ENCODE data around the gene KLK8.

GRCh38 chr19:51027126-51027806 is 25.9 kb upstream of the KLK8 start:
- TF ChIP-seq GATA2 (IDR thresholded peaks at IDR 0.05; ENCODE audit: low read depth, low read length) (no peak), GATA3 (IDR thresholded peaks at IDR 0.05; ENCODE audit: low read depth, low read length) (no peak)

Data from SH-SY5Y (cell line).